ENCODE measurements around the gene HS6ST2.

Gene HS6ST2

GRCh38 chrX:132807411-132808030 is 150.9 kb downstream of the HS6ST2 start:
- H3K23ac ChIP-seq (ENCODE audit: low read depth, low read length, poor library complexity) = no peak overlapping the region
- H3K4me1 ChIP-seq (ENCODE audit: control insufficient read depth in 2 of 2, insufficient read depth in 1 of 2, low read depth in 1 of 2, low read length in 2 of 2) = no peaks in the 10 kb centered on the region
- H3K14ac ChIP-seq (ENCODE audit: low read length) = no peak overlapping the region
- H3K36me3 ChIP-seq (replicated peaks in 1 of 2; ENCODE audit: control insufficient read depth in 2 of 2, insufficient read depth in 2 of 2, low read length in 2 of 2) = no peaks in the 10 kb centered on the region
- no peak overlapping the region for H2AK5ac ChIP-seq (ENCODE audit: low read depth, low read length)
- H3K4me2 ChIP-seq (ENCODE audit: insufficient read depth, low read length, poor library complexity, severe bottlenecking) = no peak overlapping the region
- H2BK15ac ChIP-seq (ENCODE audit: low read length) = no peak overlapping the region
- no peak overlapping the region for H3K9ac ChIP-seq (ENCODE audit: low read depth, low read length, poor library complexity)
- H3K4ac ChIP-seq (ENCODE audit: low read length) = no peak overlapping the region
- no peak overlapping the region for H2BK5ac ChIP-seq (ENCODE audit: low read length)
- peaks cover 0 to 3% (median 0%) of the 10 kb centered on the region in 3 experiments for H3K27me3 ChIP-seq (ENCODE audit: control insufficient read depth in 3 of 3, insufficient read depth in 3 of 3, low read depth in 1 of 3, low read length in 3 of 3)
- no peak overlapping the region for H4K8ac ChIP-seq (ENCODE audit: low read depth, low read length)
- H3K27ac ChIP-seq (replicated peaks; ENCODE audit: low read length) = no peak overlapping the region
- no peak for DNase-seq (ENCODE audit: low spot score)
- H2BK12ac ChIP-seq (ENCODE audit: low read length) = no peak overlapping the region
- H4K91ac ChIP-seq (ENCODE audit: low read depth, low read length, poor library complexity) = no peak overlapping the region
- H3K18ac ChIP-seq (ENCODE audit: low read length) = no peak overlapping the region
- WGBS, 2 donors (ENCODE audit: extremely low coverage in 2 of 2, insufficient read length in 2 of 2, insufficient replicate concordance in 1 of 2) = no CpG with 5 or more reads among the region's 9 CpGs
- no peaks in the 10 kb centered on the region for H3K79me1 ChIP-seq (ENCODE audit: low read depth, low read length)
- H3K9me3 ChIP-seq (replicated peaks in 1 of 2; ENCODE audit: control insufficient read depth in 2 of 2, insufficient read depth in 1 of 2, low read depth in 1 of 2, low read length in 2 of 2) = no peaks in the 10 kb centered on the region
- no peak overlapping the region for H2BK120ac ChIP-seq (ENCODE audit: low read depth, low read length)
- no peak overlapping the region for H3K4me3 ChIP-seq (ENCODE audit: low read length in 2 of 2)
- H2AFZ ChIP-seq (ENCODE audit: low read length) = no peak overlapping the region

- Histone ChIP-seq H2AFZ (ENCODE audit: low read length) (no peak overlapping the region), H3K4me1 (ENCODE audit: control insufficient read depth in 2 of 2, insufficient read depth in 1 of 2, low read depth in 1 of 2, low read length in 2 of 2) (peaks cover 0 to 2% of the 10 kb centered on the region in 2 donors), H4K8ac (ENCODE audit: low read depth, low read length) (no peak overlapping the region), H3K79me1 (ENCODE audit: low read depth, low read length) (no peaks in the 10 kb centered on the region), H3K27me3 (ENCODE audit: control insufficient read depth in 3 of 3, insufficient read depth in 3 of 3, low read depth in 1 of 3, low read length in 3 of 3) (no peaks in the 10 kb centered on the region), H3K14ac (ENCODE audit: low read length) (no peak overlapping the region), H2BK12ac (ENCODE audit: low read length) (no peak overlapping the region), H4K91ac (ENCODE audit: low read depth, low read length, poor library complexity) (no peak overlapping the region), H3K36me3 (replicated peaks in 1 of 2; ENCODE audit: control insufficient read depth in 2 of 2, insufficient read depth in 2 of 2, low read length in 2 of 2) (no peaks in the 10 kb centered on the region), H2BK120ac (ENCODE audit: low read depth, low read length) (no peak overlapping the region), H3K4me2 (ENCODE audit: insufficient read depth, low read length, poor library complexity, severe bottlenecking) (no peak overlapping the region), H2BK5ac (ENCODE audit: low read length) (no peak overlapping the region), H3K23ac (ENCODE audit: low read depth, low read length, poor library complexity) (no peak overlapping the region), H3K27ac (replicated peaks; ENCODE audit: low read length) (no peak overlapping the region), H3K18ac (ENCODE audit: low read length) (no peak overlapping the region), H3K4me3 (ENCODE audit: low read length in 2 of 2) (no peak overlapping the region), H3K9me3 (replicated peaks in 1 of 2; ENCODE audit: control insufficient read depth in 2 of 2, insufficient read depth in 1 of 2, low read depth in 1 of 2, low read length in 2 of 2) (no peaks in the 10 kb centered on the region), H3K9ac (ENCODE audit: low read depth, low read length, poor library complexity) (no peak overlapping the region), H3K4ac (ENCODE audit: low read length) (no peak overlapping the region), H2AK5ac (ENCODE audit: low read depth, low read length) (no peak overlapping the region), H2BK15ac (ENCODE audit: low read length) (no peak overlapping the region)
- WGBS, 2 donors (ENCODE audit: extremely low coverage in 2 of 2, insufficient read length in 2 of 2, insufficient replicate concordance in 1 of 2) = no CpG with 5 or more reads among the region's 4 CpGs
- DNase-seq (ENCODE audit: low spot score) = no peak
Measured at GRCh38 chrX:132802033-132802432, 156.4 kb downstream of the HS6ST2 start.

GRCh38 chrX:132795181-132795580 is 163.2 kb downstream of the HS6ST2 start:
- Histone ChIP-seq H2BK12ac (ENCODE audit: low read length) (no peak overlapping the region), H3K4ac (ENCODE audit: low read length) (no peak overlapping the region), H2BK5ac (ENCODE audit: low read length) (no peak overlapping the region), H3K4me3 (ENCODE audit: low read length in 2 of 2) (no peak overlapping the region), H2BK120ac (ENCODE audit: low read depth, low read length) (no peak overlapping the region), H2BK15ac (ENCODE audit: low read length) (no peak overlapping the region), H3K4me1 (ENCODE audit: control insufficient read depth in 2 of 2, insufficient read depth in 1 of 2, low read depth in 1 of 2, low read length in 2 of 2) (peaks cover 0 to 6% of the 10 kb centered on the region in 2 donors), H4K8ac (ENCODE audit: low read depth, low read length) (no peak overlapping the region), H3K79me1 (ENCODE audit: low read depth, low read length) (no peaks in the 10 kb centered on the region), H2AK5ac (ENCODE audit: low read depth, low read length) (no peak overlapping the region), H3K14ac (ENCODE audit: low read length) (no peak overlapping the region), H3K4me2 (ENCODE audit: insufficient read depth, low read length, poor library complexity, severe bottlenecking) (no peak overlapping the region), H3K18ac (ENCODE audit: low read length) (no peak overlapping the region), H3K27ac (replicated peaks; ENCODE audit: low read length) (peak overlapping the region; percentile 42), H3K23ac (ENCODE audit: low read depth, low read length, poor library complexity) (no peak overlapping the region), H3K27me3 (ENCODE audit: control insufficient read depth in 3 of 3, insufficient read depth in 3 of 3, low read depth in 1 of 3, low read length in 3 of 3) (no peaks in the 10 kb centered on the region), H3K9ac (ENCODE audit: low read depth, low read length, poor library complexity) (no peak overlapping the region), H2AFZ (ENCODE audit: low read length) (no peak overlapping the region), H3K36me3 (replicated peaks in 1 of 2; ENCODE audit: control insufficient read depth in 2 of 2, insufficient read depth in 2 of 2, low read length in 2 of 2) (no peaks in the 10 kb centered on the region), H3K9me3 (replicated peaks in 1 of 2; ENCODE audit: control insufficient read depth in 2 of 2, insufficient read depth in 1 of 2, low read depth in 1 of 2, low read length in 2 of 2) (no peaks in the 10 kb centered on the region), H4K91ac (ENCODE audit: low read depth, low read length, poor library complexity) (no peak overlapping the region)
- no peak for DNase-seq (ENCODE audit: low spot score)
- WGBS, 2 donors (ENCODE audit: extremely low coverage in 2 of 2, insufficient read length in 2 of 2, insufficient replicate concordance in 1 of 2) = no CpG with 5 or more reads among the region's 4 CpGs

GRCh38 chrX:132791714-132792113 is 166.7 kb downstream of the HS6ST2 start:
- Histone ChIP-seq H3K9ac (ENCODE audit: low read depth, low read length, poor library complexity) (no peak overlapping the region), H3K79me1 (ENCODE audit: low read depth, low read length) (no peaks in the 10 kb centered on the region), H3K4me2 (ENCODE audit: insufficient read depth, low read length, poor library complexity, severe bottlenecking) (no peak overlapping the region), H3K36me3 (replicated peaks in 1 of 2; ENCODE audit: control insufficient read depth in 2 of 2, insufficient read depth in 2 of 2, low read length in 2 of 2) (no peaks in the 10 kb centered on the region), H2BK12ac (ENCODE audit: low read length) (no peak overlapping the region), H2BK5ac (ENCODE audit: low read length) (no peak overlapping the region), H2BK120ac (ENCODE audit: low read depth, low read length) (no peak overlapping the region), H3K4ac (ENCODE audit: low read length) (no peak overlapping the region), H4K91ac (ENCODE audit: low read depth, low read length, poor library complexity) (no peak overlapping the region), H3K23ac (ENCODE audit: low read depth, low read length, poor library complexity) (no peak overlapping the region), H4K8ac (ENCODE audit: low read depth, low read length) (no peak overlapping the region), H3K27me3 (ENCODE audit: control insufficient read depth in 3 of 3, insufficient read depth in 3 of 3, low read depth in 1 of 3, low read length in 3 of 3) (no peaks in the 10 kb centered on the region), H2AK5ac (ENCODE audit: low read depth, low read length) (no peak overlapping the region), H3K27ac (replicated peaks; ENCODE audit: low read length) (no peak overlapping the region), H3K4me3 (ENCODE audit: low read length in 2 of 2) (no peak overlapping the region), H3K4me1 (ENCODE audit: control insufficient read depth in 2 of 2, insufficient read depth in 1 of 2, low read depth in 1 of 2, low read length in 2 of 2) (peaks cover 0 to 5% of the 10 kb centered on the region in 2 donors), H3K18ac (ENCODE audit: low read length) (no peak overlapping the region), H3K9me3 (replicated peaks in 1 of 2; ENCODE audit: control insufficient read depth in 2 of 2, insufficient read depth in 1 of 2, low read depth in 1 of 2, low read length in 2 of 2) (no peaks in the 10 kb centered on the region), H3K14ac (ENCODE audit: low read length) (no peak overlapping the region), H2AFZ (ENCODE audit: low read length) (no peak overlapping the region), H2BK15ac (ENCODE audit: low read length) (no peak overlapping the region)
- WGBS, 2 donors (ENCODE audit: extremely low coverage in 2 of 2, insufficient read length in 2 of 2, insufficient replicate concordance in 1 of 2) = no CpG with 5 or more reads among the region's 2 CpGs
- DNase-seq (ENCODE audit: low spot score) = no peak

All from neuronal stem cell (in vitro differentiated cells).